Measurements from ENCODE around the gene PCCA. TPM values are rescaled to one million over a fixed set of nuclear protein-coding genes. Genes with fewer than 3 reads are reported as not detected.

Gene PCCA
- total RNA-seq, 5 donors from 2014 or later (not counting 1 experiment from before 2014, with no cell fraction given), result 7.6 to 16.8 (median 10.2) TPM

- Histone ChIP-seq H3K27ac (ENCODE audit: low read length) (no peak overlapping the region), H3K27me3 (replicated peaks in 1 of 2; ENCODE audit: control insufficient read depth in 2 of 2, extremely low read depth in 1 of 2, insufficient read depth in 2 of 2, low read length in 1 of 2) (no peaks in the 10 kb centered on the region), H3K9me3 (no peaks in the 10 kb centered on the region), H3K4me3 (ENCODE audit: control insufficient read depth in 1 of 2, extremely low read depth in 1 of 2, low read length in 1 of 2) (no peak overlapping the region), H3K4me1 (ENCODE audit: control insufficient read depth in 1 of 2, extremely low read depth in 1 of 2, insufficient read depth in 2 of 2, low read length in 2 of 2) (no peaks in the 10 kb centered on the region), H3K36me3 (ENCODE audit: control insufficient read depth in 2 of 2, extremely low read depth in 1 of 2, insufficient read depth in 1 of 2, low read length in 1 of 2) (no peaks in the 10 kb centered on the region)
- WGBS (ENCODE audit: insufficient coverage), result 95% methylated on average over 3 of the region's 4 CpGs
- H3K9me3 Mint-ChIP-seq, result peaks cover 0 to 4% (median 0%) of the 10 kb centered on the region in 3 donors
- ATAC-seq (replicated peaks in 1 of 4), result no peak
- ChIA-PET POLR2A (no interaction called here), CTCF (no interaction called here)
- DNase-seq, result no peak
- H3K27me3 Mint-ChIP-seq, result peaks cover 0 to 1% of the 10 kb centered on the region in 2 donors
- H3K4me3 Mint-ChIP-seq, result no peak overlapping the region
- H3K27ac Mint-ChIP-seq, result no peak overlapping the region
- peaks cover 0 to 9% (median 6%) of the 10 kb centered on the region in 3 donors for H3K4me1 Mint-ChIP-seq
- peaks cover 20% of the 10 kb centered on the region for H3K36me3 Mint-ChIP-seq
Measured at GRCh38 chr13:100458673-100459072, 369.8 kb downstream of the PCCA start.

DNA sequence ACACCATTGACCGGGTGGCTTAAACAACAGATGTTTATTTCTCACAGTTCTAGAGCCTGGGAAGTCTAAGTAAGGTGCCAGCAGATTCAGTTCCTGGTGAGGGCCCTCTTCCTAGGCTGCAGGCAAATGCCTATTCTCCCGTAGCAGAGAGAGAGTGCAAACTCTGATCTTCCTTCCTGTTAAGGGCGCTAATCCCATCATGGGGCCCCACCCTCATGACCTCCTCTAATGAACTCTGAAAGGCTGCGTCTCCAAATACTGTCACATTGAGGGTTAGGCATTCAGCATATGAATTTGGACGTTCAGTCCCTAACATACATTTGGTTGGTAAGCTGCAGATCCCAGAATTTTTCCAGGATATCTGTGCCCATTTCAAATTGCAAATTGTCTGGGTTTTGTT, 370.9 kb downstream of the PCCA start:
- no peaks in the 10 kb centered on the region for H3K9me3 ChIP-seq
- Mint-ChIP-seq H3K4me3 (no peak overlapping the region), H3K27ac (no peak overlapping the region), H3K9me3 (peaks cover 0 to 4% (median 0%) of the 10 kb centered on the region in 3 donors), H3K36me3 (peaks cover 20% of the 10 kb centered on the region), H3K4me1 (peaks cover 0 to 5% (median 4%) of the 10 kb centered on the region in 3 donors), H3K27me3 (peaks cover 0 to 1% of the 10 kb centered on the region in 2 donors)
- DNase-seq (no peak), ATAC-seq (replicated peaks in 1 of 4) (no peak)
- no peak overlapping the region for H3K27ac ChIP-seq (ENCODE audit: low read length)
- 95% methylated on average over 3 of the region's 5 CpGs for WGBS (ENCODE audit: insufficient coverage)
- CTCF ChIA-PET, result no interaction called here
- no peaks in the 10 kb centered on the region for H3K4me1 ChIP-seq (ENCODE audit: control insufficient read depth in 1 of 2, extremely low read depth in 1 of 2, insufficient read depth in 2 of 2, low read length in 2 of 2)
- H3K4me3 ChIP-seq (ENCODE audit: control insufficient read depth in 1 of 2, extremely low read depth in 1 of 2, low read length in 1 of 2), result no peak overlapping the region
- H3K36me3 ChIP-seq (ENCODE audit: control insufficient read depth in 2 of 2, extremely low read depth in 1 of 2, insufficient read depth in 1 of 2, low read length in 1 of 2), result no peaks in the 10 kb centered on the region
- POLR2A ChIA-PET, result no interaction called here
- H3K27me3 ChIP-seq (replicated peaks in 1 of 2; ENCODE audit: control insufficient read depth in 2 of 2, extremely low read depth in 1 of 2, insufficient read depth in 2 of 2, low read length in 1 of 2), result no peaks in the 10 kb centered on the region

DNA sequence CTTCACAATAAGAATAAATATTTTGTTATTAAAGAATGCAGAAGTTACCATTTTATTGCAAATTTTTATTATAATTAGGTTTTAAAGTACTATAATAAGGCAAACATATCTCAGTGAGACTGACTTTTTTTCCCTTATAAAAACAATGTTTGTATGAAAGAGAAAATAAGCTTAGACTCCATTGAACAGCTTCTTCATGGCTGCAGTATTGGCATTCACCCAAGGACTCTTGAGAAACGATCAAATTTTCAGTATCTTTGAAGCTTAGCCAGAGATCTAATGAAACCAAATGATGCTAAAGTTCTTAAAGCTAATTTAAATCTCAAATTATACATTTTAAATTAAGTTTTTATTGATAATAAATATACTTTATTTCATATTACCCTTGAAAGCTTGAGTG, 371.4 kb downstream of the PCCA start:
- Mint-ChIP-seq H3K27ac (no peak overlapping the region), H3K4me3 (no peak overlapping the region), H3K9me3 (peaks cover 0 to 4% (median 0%) of the 10 kb centered on the region in 3 donors), H3K27me3 (peaks cover 0 to 1% of the 10 kb centered on the region in 2 donors), H3K36me3 (peaks cover 15% of the 10 kb centered on the region), H3K4me1 (peaks cover 0 to 1% (median 1%) of the 10 kb centered on the region in 3 donors)
- no peak for ATAC-seq (replicated peaks in 1 of 4)
- no peak overlapping the region for H3K4me3 ChIP-seq (ENCODE audit: control insufficient read depth in 1 of 2, extremely low read depth in 1 of 2, low read length in 1 of 2)
- CTCF ChIA-PET, result interaction anchor here in 1 of 2 donors (0.6 kb wide), 1 partner anchor 16 kb away, joined by 4 read pairs; no protein-coding TSS in a partner anchor
- H3K27ac ChIP-seq (ENCODE audit: low read length), result no peak overlapping the region
- H3K4me1 ChIP-seq (ENCODE audit: control insufficient read depth in 1 of 2, extremely low read depth in 1 of 2, insufficient read depth in 2 of 2, low read length in 2 of 2), result no peaks in the 10 kb centered on the region
- POLR2A ChIA-PET, result no interaction called here
- DNase-seq, result no peak
- WGBS (ENCODE audit: insufficient coverage), result no CpG with 5 or more reads among the region's 1 CpG
- no peaks in the 10 kb centered on the region for H3K27me3 ChIP-seq (replicated peaks in 1 of 2; ENCODE audit: control insufficient read depth in 2 of 2, extremely low read depth in 1 of 2, insufficient read depth in 2 of 2, low read length in 1 of 2)
- no peaks in the 10 kb centered on the region for H3K36me3 ChIP-seq (ENCODE audit: control insufficient read depth in 2 of 2, extremely low read depth in 1 of 2, insufficient read depth in 1 of 2, low read length in 1 of 2)
- no peaks in the 10 kb centered on the region for H3K9me3 ChIP-seq

GRCh38 chr13:100460791-100461190, 371.9 kb downstream of the PCCA start:
- H3K27me3 Mint-ChIP-seq, result peaks cover 0 to 1% of the 10 kb centered on the region in 2 donors
- ATAC-seq (replicated peaks in 1 of 4), result no peak
- Histone ChIP-seq H3K4me3 (ENCODE audit: control insufficient read depth in 1 of 2, extremely low read depth in 1 of 2, low read length in 1 of 2) (no peak overlapping the region), H3K27me3 (replicated peaks in 1 of 2; ENCODE audit: control insufficient read depth in 2 of 2, extremely low read depth in 1 of 2, insufficient read depth in 2 of 2, low read length in 1 of 2) (no peaks in the 10 kb centered on the region), H3K4me1 (ENCODE audit: control insufficient read depth in 1 of 2, extremely low read depth in 1 of 2, insufficient read depth in 2 of 2, low read length in 2 of 2) (no peaks in the 10 kb centered on the region), H3K9me3 (no peaks in the 10 kb centered on the region), H3K36me3 (ENCODE audit: control insufficient read depth in 2 of 2, extremely low read depth in 1 of 2, insufficient read depth in 1 of 2, low read length in 1 of 2) (no peaks in the 10 kb centered on the region), H3K27ac (ENCODE audit: low read length) (no peak overlapping the region)
- no peak overlapping the region for H3K27ac Mint-ChIP-seq
- H3K4me3 Mint-ChIP-seq, result no peak overlapping the region
- no peak for DNase-seq
- H3K4me1 Mint-ChIP-seq, result no peaks in the 10 kb centered on the region
- H3K36me3 Mint-ChIP-seq, result peaks cover 13% of the 10 kb centered on the region
- WGBS (ENCODE audit: insufficient coverage), result no CpG with 5 or more reads among the region's 2 CpGs
- ChIA-PET CTCF (no interaction called here), POLR2A (no interaction called here)
- peaks cover 0 to 4% (median 0%) of the 10 kb centered on the region in 3 donors for H3K9me3 Mint-ChIP-seq

DNA sequence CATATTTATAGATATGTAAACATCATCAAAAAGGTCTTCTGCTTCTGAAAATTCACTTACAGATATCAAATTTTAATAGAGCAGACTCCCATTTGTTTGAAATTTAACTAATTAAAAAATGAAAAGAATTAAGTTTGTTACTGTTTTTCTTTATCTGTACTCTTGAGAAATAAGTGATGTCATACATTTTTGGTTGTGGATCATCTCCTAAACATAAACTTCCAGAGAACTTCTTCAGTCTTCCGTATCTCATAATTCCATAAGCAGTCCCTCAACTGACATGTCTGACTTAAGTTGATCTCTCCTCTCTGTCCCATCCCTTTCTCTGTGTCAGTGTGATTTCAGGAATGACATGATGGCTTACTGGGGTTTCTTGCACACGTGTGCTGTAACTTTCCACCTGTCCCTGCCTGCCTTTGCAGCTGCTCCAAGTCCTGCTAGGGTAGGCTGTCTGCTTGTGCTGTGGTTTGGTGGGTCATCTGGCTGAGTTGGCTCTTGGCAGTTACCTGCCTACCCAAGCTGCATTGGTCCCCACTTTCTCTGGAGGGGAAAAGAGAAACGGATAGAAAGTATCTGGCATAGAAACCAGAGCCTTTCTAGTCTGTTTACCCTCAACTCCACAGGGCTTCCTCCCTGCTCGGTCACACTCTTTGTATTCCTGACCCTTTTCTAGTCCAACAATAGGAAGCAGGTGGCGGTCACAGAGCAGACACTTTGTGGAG, 372.6 kb downstream of the PCCA start:
- no CpG with 5 or more reads among the region's 5 CpGs for WGBS (ENCODE audit: insufficient coverage)
- Histone ChIP-seq H3K27me3 (replicated peaks in 1 of 2; ENCODE audit: control insufficient read depth in 2 of 2, extremely low read depth in 1 of 2, insufficient read depth in 2 of 2, low read length in 1 of 2) (no peaks in the 10 kb centered on the region), H3K27ac (ENCODE audit: low read length) (no peak overlapping the region), H3K9me3 (no peaks in the 10 kb centered on the region), H3K36me3 (ENCODE audit: control insufficient read depth in 2 of 2, extremely low read depth in 1 of 2, insufficient read depth in 1 of 2, low read length in 1 of 2) (no peaks in the 10 kb centered on the region), H3K4me1 (ENCODE audit: control insufficient read depth in 1 of 2, extremely low read depth in 1 of 2, insufficient read depth in 2 of 2, low read length in 2 of 2) (no peaks in the 10 kb centered on the region), H3K4me3 (ENCODE audit: control insufficient read depth in 1 of 2, extremely low read depth in 1 of 2, low read length in 1 of 2) (no peak overlapping the region)
- ATAC-seq (replicated peaks in 1 of 4) (no peak), DNase-seq (no peak)
- no peak overlapping the region for H3K4me3 Mint-ChIP-seq
- ChIA-PET CTCF (no interaction called here), POLR2A (no interaction called here)
- H3K27ac Mint-ChIP-seq, result no peak overlapping the region
- H3K27me3 Mint-ChIP-seq, result no peaks in the 10 kb centered on the region
- H3K36me3 Mint-ChIP-seq, result peaks cover 10% of the 10 kb centered on the region
- H3K9me3 Mint-ChIP-seq, result peaks cover 0 to 4% (median 0%) of the 10 kb centered on the region in 3 donors
- H3K4me1 Mint-ChIP-seq, result no peaks in the 10 kb centered on the region

- no peak for ATAC-seq (replicated peaks in 1 of 4)
- no peak for DNase-seq
- no peak overlapping the region for H3K27ac Mint-ChIP-seq
- Histone ChIP-seq H3K9me3 (no peaks in the 10 kb centered on the region), H3K27ac (ENCODE audit: low read length) (no peak overlapping the region), H3K27me3 (replicated peaks in 1 of 2; ENCODE audit: control insufficient read depth in 2 of 2, extremely low read depth in 1 of 2, insufficient read depth in 2 of 2, low read length in 1 of 2) (no peaks in the 10 kb centered on the region), H3K4me1 (ENCODE audit: control insufficient read depth in 1 of 2, extremely low read depth in 1 of 2, insufficient read depth in 2 of 2, low read length in 2 of 2) (no peaks in the 10 kb centered on the region), H3K4me3 (ENCODE audit: control insufficient read depth in 1 of 2, extremely low read depth in 1 of 2, low read length in 1 of 2) (no peak overlapping the region), H3K36me3 (ENCODE audit: control insufficient read depth in 2 of 2, extremely low read depth in 1 of 2, insufficient read depth in 1 of 2, low read length in 1 of 2) (no peaks in the 10 kb centered on the region)
- peaks cover 7% of the 10 kb centered on the region for H3K36me3 Mint-ChIP-seq
- POLR2A ChIA-PET, result no interaction called here
- H3K27me3 Mint-ChIP-seq, result no peaks in the 10 kb centered on the region
- WGBS (ENCODE audit: insufficient coverage), result 80% methylated on average over 1 of the region's 4 CpGs
- H3K9me3 Mint-ChIP-seq, result peaks cover 0 to 4% (median 0%) of the 10 kb centered on the region in 3 donors
- CTCF ChIA-PET, result no interaction called here
- H3K4me1 Mint-ChIP-seq, result no peaks in the 10 kb centered on the region
- no peak overlapping the region for H3K4me3 Mint-ChIP-seq
Measured at GRCh38 chr13:100464006-100464405, 375.1 kb downstream of the PCCA start.

All from T-cell (primary cell).